Measurements from ENCODE around the gene SYT12. TPM values are rescaled to one million over a fixed set of nuclear protein-coding genes. Genes with fewer than 3 reads are reported as not detected.

SYT12 gene
- total and polyA plus RNA-seq, 5 experiments from 2014 or later, result not detected

- no peak for DNase-seq
- H3K4me1 Mint-ChIP-seq, result no peaks in the 10 kb centered on the region
- ATAC-seq, result no peak
- H3K4me3 Mint-ChIP-seq, result no peak overlapping the region
- no peak overlapping the region for H3K27ac Mint-ChIP-seq
- no peaks in the 10 kb centered on the region for H3K9me3 Mint-ChIP-seq
- H3K36me3 Mint-ChIP-seq, result no peaks in the 10 kb centered on the region
- POLR2A ChIA-PET, result no interaction called here
- H3K27me3 Mint-ChIP-seq, result peaks cover 1 to 18% (median 12%) of the 10 kb centered on the region in 5 donors
These were observed 17.2 kb downstream of the SYT12 start for GRCh38 chr11:67040147-67040546.

DNA sequence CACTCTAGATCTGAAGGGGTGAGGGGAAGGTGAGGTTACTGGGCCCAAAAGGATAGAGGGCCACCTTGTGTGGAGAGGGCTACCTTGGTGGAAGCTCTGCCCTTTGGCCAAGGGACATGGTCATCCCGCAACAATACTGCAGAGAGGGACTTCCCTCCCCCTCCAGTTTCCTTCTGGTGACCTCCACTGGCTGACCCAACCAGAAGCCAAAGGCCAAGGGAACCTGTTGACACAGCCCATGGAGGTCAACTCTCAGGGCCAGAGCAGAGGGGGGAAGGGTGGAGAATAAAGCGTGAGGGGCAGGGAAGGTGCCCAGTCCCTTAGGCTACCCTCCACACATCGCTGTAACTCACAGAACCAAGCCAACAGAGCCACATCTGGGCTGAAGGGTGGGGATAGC is 18.7 kb downstream of the SYT12 start:
- peaks cover 1 to 18% (median 12%) of the 10 kb centered on the region in 5 donors for H3K27me3 Mint-ChIP-seq
- ATAC-seq (no peak), DNase-seq (no peak)
- H3K4me1 Mint-ChIP-seq, result no peaks in the 10 kb centered on the region
- no peaks in the 10 kb centered on the region for H3K9me3 Mint-ChIP-seq
- H3K27ac Mint-ChIP-seq, result no peak overlapping the region
- H3K36me3 Mint-ChIP-seq, result no peaks in the 10 kb centered on the region
- POLR2A ChIA-PET, result no interaction called here
- H3K4me3 Mint-ChIP-seq, result no peak overlapping the region

DNA sequence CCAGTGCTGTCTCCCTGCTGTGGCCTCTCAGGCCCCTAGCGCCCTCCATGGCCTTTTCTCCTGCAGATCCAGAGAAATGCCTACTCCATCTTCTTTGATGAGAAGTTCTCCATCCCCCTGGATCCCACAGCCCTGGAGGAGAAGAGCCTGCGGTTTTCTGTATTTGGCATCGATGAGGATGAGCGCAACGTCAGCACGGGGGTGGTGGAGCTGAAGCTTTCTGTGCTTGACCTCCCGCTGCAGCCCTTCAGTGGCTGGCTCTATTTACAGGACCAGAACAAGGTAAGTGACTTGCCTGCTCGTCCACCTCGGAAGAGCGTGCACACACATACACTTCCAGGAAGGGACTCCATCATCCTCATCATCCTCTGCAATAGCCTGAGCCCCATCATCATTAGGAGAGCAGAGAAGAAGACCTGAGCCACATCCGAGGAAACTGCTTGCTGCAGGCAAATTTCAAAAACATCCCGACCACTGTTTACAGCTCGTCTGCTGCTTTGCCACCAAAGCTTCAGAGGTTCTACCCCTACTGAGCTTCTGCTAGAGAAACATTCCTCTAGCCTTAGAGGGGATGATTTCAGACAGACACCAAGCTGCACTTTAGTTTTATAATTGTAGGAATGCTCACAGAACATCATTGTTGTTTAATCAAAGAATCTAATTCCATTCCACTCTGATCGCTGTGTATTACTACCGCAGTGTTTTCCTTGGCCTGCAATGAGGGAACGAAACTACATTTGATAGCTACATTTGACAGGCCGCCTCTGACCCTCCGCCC is 20.8 kb downstream of the SYT12 start:
- no peak for ATAC-seq
- Mint-ChIP-seq H3K27me3 (peaks cover 0 to 18% (median 13%) of the 10 kb centered on the region in 5 donors), H3K4me3 (no peak overlapping the region), H3K36me3 (no peaks in the 10 kb centered on the region), H3K27ac (peak overlapping the region in 1 of 10 donors; percentile 74), H3K9me3 (no peaks in the 10 kb centered on the region), H3K4me1 (no peaks in the 10 kb centered on the region)
- POLR2A ChIA-PET, result interaction anchor here (0.5 kb wide), 1 partner anchor 173 kb away, joined by 6 read pairs; no protein-coding TSS in a partner anchor
- no peak for DNase-seq

DNA sequence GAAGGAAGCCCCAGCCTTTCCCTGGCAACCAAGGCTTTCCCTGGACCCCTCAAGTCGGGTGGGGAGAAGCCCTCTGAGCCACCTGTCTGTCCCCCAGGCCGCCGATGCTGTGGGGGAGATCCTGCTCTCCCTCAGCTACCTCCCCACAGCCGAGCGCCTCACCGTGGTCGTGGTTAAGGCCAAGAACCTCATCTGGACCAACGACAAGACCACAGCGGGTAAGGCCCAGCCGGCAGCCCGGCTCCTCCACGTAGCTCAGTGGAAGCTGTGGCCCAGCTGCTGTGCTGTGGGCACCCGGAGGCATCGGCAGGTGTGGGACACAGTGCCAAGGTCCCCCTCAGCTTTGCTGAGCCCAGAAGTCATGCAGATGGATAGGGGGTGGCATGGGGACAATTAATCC is 21.6 kb downstream of the SYT12 start:
- no peaks in the 10 kb centered on the region for H3K4me1 Mint-ChIP-seq
- no peak for ATAC-seq
- no peak overlapping the region for H3K4me3 Mint-ChIP-seq
- no peaks in the 10 kb centered on the region for H3K9me3 Mint-ChIP-seq
- DNase-seq, result no peak
- peaks cover 0 to 21% (median 18%) of the 10 kb centered on the region in 5 donors for H3K27me3 Mint-ChIP-seq
- no peak overlapping the region for H3K27ac Mint-ChIP-seq
- POLR2A ChIA-PET, result interaction anchor here (0.5 kb wide), 1 partner anchor 173 kb away, joined by 6 read pairs; no protein-coding TSS in a partner anchor
- no peaks in the 10 kb centered on the region for H3K36me3 Mint-ChIP-seq

DNA sequence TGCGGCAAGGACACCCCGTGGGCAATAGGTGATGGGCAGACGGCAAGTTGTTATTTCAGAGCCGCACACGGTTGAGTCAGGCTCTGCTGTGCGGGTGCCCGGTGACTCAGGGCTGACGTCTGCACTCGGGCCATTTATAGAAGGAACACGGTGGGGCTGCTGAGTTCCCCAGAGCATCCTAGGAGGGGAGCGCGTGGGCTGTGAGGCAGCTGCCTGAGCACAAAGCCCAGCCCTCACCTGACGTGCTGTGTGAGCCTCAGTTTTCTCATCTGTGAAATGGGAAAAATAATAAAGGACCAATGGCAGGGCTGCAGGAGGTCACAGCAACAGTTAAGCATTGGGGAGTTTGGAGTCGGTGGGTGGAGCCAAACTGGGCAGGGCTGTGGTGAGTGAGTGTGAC is 22.4 kb downstream of the SYT12 start:
- Mint-ChIP-seq H3K4me3 (no peak overlapping the region), H3K4me1 (no peaks in the 10 kb centered on the region), H3K27me3 (peaks cover 0 to 21% (median 11%) of the 10 kb centered on the region in 5 donors), H3K9me3 (no peaks in the 10 kb centered on the region), H3K27ac (peak overlapping the region in 1 of 10 donors; percentile 49), H3K36me3 (no peaks in the 10 kb centered on the region)
- DNase-seq (no peak), ATAC-seq (no peak)
- POLR2A ChIA-PET, result no interaction called here

GRCh38 chr11:67048515-67049130 is 25.7 kb downstream of the SYT12 start:
- DNase-seq, result no peak
- Mint-ChIP-seq H3K27ac (no peak overlapping the region), H3K36me3 (no peaks in the 10 kb centered on the region), H3K9me3 (no peaks in the 10 kb centered on the region), H3K4me3 (no peak overlapping the region), H3K27me3 (peaks cover 0 to 28% (median 10%) of the 10 kb centered on the region in 5 donors), H3K4me1 (no peaks in the 10 kb centered on the region)
- ATAC-seq, result no peak
- POLR2A ChIA-PET, result no interaction called here

- Mint-ChIP-seq H3K9me3 (no peaks in the 10 kb centered on the region), H3K27ac (no peak overlapping the region), H3K4me1 (peaks cover 0 to 6% (median under 1%) of the 10 kb centered on the region in 4 donors), H3K4me3 (no peak overlapping the region), H3K27me3 (peaks cover 0 to 38% (median 10%) of the 10 kb centered on the region in 5 donors), H3K36me3 (no peaks in the 10 kb centered on the region)
- POLR2A ChIA-PET, result no interaction called here
- no peak for DNase-seq
- no peak for ATAC-seq
These were observed 27.2 kb downstream of the SYT12 start for GRCh38 chr11:67050139-67050538.

GRCh38 chr11:67051180-67051893 is 28.4 kb downstream of the SYT12 start:
- Mint-ChIP-seq H3K4me3 (no peak overlapping the region), H3K27me3 (peaks cover 1 to 38% (median 10%) of the 10 kb centered on the region in 5 donors), H3K36me3 (no peaks in the 10 kb centered on the region), H3K4me1 (peaks cover 3 to 18% (median 8%) of the 10 kb centered on the region in 4 donors), H3K27ac (peak overlapping the region in 1 of 10 donors; percentile 21), H3K9me3 (no peaks in the 10 kb centered on the region)
- DNase-seq (no peak), ATAC-seq (no peak)
- POLR2A ChIA-PET, result no interaction called here

DNA sequence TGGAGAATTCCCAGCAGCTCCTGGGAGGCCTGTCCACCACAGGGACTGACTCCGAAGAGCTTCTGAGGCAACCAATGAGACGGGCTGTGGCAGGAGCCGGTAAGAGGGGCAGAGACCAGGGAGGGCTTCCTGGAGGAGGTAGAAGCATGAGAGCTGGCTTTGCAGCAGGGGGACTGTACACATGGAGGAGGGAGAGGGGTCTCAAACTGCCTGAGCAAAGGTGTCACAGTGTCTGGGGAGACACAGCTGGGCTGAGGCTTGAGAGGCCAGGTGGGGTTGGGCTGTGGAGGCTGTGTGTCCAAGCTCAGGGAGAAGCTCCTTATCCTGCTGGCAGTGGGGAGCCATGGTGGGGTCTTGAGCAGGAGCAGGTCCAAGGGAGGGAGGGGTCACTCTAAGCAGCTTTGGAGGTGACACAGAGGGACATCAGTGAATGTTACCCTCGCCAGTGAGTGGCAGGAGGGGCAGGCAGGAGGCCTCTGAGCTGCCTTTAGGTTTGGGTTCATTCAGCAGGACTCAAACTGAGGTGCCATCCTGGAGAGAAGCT is 29.1 kb downstream of the SYT12 start:
- H3K27me3 Mint-ChIP-seq, result peaks cover 1 to 38% (median 10%) of the 10 kb centered on the region in 5 donors
- POLR2A ChIA-PET, result no interaction called here
- no peak overlapping the region for H3K27ac Mint-ChIP-seq
- H3K4me1 Mint-ChIP-seq, result peaks cover 5 to 22% (median 11%) of the 10 kb centered on the region in 4 donors
- DNase-seq (no peak), ATAC-seq (no peak)
- H3K4me3 Mint-ChIP-seq, result no peak overlapping the region
- no peaks in the 10 kb centered on the region for H3K9me3 Mint-ChIP-seq
- no peaks in the 10 kb centered on the region for H3K36me3 Mint-ChIP-seq

DNA sequence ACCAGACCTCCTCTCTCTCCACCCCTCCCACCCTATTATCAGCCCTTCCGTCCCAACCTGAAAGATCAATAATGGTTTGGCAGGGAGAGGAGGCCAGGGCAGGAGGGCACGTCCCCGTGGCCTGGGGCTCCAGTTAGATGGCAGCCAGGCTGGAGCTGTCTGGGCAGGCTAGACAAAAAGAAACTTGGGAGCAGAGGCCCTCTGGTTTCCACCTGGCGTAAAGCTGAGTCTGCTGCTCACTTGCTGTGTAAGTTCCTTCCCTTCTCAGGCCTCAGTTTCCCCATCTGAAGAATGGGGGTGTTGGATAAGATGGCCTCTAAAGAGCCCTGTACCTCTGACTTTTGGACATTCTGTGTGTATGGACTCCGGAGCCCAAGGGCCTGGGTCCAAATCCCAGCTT is 30.0 kb downstream of the SYT12 start:
- Mint-ChIP-seq H3K27ac (no peak overlapping the region), H3K9me3 (no peaks in the 10 kb centered on the region), H3K27me3 (peaks cover 3 to 38% (median 10%) of the 10 kb centered on the region in 5 donors), H3K4me3 (no peak overlapping the region), H3K36me3 (no peaks in the 10 kb centered on the region), H3K4me1 (peaks cover 5 to 22% (median 12%) of the 10 kb centered on the region in 4 donors)
- POLR2A ChIA-PET, result interaction anchor here (0.7 kb wide), 1 partner anchor 310 kb away, joined by 5 read pairs; no protein-coding TSS in a partner anchor
- ATAC-seq, result no peak
- DNase-seq, result no peak

DNA sequence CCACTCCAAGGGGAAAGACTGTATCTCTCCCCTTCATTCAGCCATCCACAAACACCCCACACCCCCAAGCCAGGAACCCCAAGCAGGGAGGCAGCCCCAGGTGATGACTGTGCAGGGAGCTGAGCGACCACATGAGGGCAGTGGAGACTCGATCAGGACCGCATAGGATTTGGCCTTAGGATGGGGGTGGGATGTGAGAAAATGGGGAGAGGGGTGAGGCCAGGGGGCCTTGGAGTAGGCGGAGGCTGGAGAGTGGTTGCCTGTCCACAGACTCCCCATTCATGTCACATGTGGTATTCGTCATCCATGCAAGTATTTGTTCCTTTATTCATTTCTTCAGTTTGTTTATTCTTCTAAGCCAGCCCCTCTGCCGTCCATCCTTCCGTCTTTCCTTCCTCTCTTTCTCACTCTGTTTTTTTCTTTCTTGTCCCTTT is 31.0 kb downstream of the SYT12 start:
- Mint-ChIP-seq H3K4me1 (peaks cover 5 to 22% (median 12%) of the 10 kb centered on the region in 4 donors), H3K9me3 (no peaks in the 10 kb centered on the region), H3K27ac (peak overlapping the region in 1 of 10 donors; percentile 24), H3K27me3 (peaks cover 3 to 35% (median 10%) of the 10 kb centered on the region in 5 donors), H3K36me3 (no peaks in the 10 kb centered on the region), H3K4me3 (peak overlapping the region in 1 of 10 donors; percentile 22)
- ATAC-seq (peak; percentile 57 to 62), DNase-seq (peak in 7 of 10 donors; percentile 18 to 35 (median 27))
- POLR2A ChIA-PET, result interaction anchor here (0.7 kb wide), 1 partner anchor 311 kb away, joined by 5 read pairs; no protein-coding TSS in a partner anchor

GRCh38 chr11:67054346-67054835 is 31.5 kb downstream of the SYT12 start:
- Mint-ChIP-seq H3K4me3 (no peak overlapping the region), H3K27me3 (peaks cover 3 to 30% (median 10%) of the 10 kb centered on the region in 5 donors)

More at GRCh38 chr11:67054346-67054835, 31.5 kb downstream of the SYT12 start:
- no peak for ATAC-seq
- peaks cover 5 to 22% (median 12%) of the 10 kb centered on the region in 4 donors for H3K4me1 Mint-ChIP-seq
- H3K9me3 Mint-ChIP-seq, result no peaks in the 10 kb centered on the region
- POLR2A ChIA-PET, result no interaction called here
- no peak for DNase-seq
- H3K36me3 Mint-ChIP-seq, result no peaks in the 10 kb centered on the region
- peak overlapping the region in 1 of 10 donors; percentile 24 for H3K27ac Mint-ChIP-seq

Measured in naive thymus-derived CD8-positive, alpha-beta T cell (primary cell).